ENCODE data around the gene PFKFB4. TPM values are rescaled to one million over a fixed set of nuclear protein-coding genes. Genes with fewer than 3 reads are reported as not detected.

PFKFB4 gene
- total and polyA plus RNA-seq, 2 of the 4 experiments (the other 2 are of a cell fraction) = 16.9 to 17.0 TPM

DNA sequence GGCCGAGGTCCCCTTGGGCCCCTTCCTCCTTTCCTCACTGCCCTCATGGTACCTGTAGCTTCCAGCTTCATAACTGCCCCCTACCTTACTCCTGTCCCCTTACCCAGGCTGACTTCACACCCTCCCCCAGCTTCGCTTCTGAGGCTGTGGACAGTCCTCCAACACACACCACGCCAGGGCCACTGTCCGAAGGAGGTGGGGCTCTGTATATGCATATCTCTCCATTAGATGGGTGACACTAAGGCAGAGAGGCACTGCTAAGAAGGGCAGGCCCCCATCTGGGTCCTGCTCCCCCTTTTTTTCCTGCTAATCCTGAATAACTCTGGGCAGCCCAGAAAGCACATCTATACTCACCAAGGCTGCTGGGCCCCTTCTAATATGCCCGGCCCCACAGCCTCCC is 39.6 kb upstream of the PFKFB4 start:
- H4K8ac ChIP-seq (ENCODE audit: low read depth in 2 of 2, low read length in 2 of 2) = peak overlapping the region; percentile 85 to 90
- H2AK5ac ChIP-seq (ENCODE audit: low read depth, low read length) = peak overlapping the region; percentile 100
- peak overlapping the region; percentile 99 for H3K4ac ChIP-seq (ENCODE audit: low read depth, low read length)
- peak overlapping the region; percentile 98 for H4K91ac ChIP-seq (ENCODE audit: insufficient read depth, low read depth, low read length)
- no peak overlapping the region for H3K9ac ChIP-seq (ENCODE audit: low read depth, low read length)
- peak overlapping the region; percentile 85 for H2BK120ac ChIP-seq (ENCODE audit: low read depth, low read length)
- H4K20me1 ChIP-seq (ENCODE audit: insufficient read depth, low read length) = peaks cover 17% of the 10 kb centered on the region
- DNase-seq (no peak), ATAC-seq (ENCODE audit: low read depth) (no peak)
- peak overlapping the region; percentile 97 for H2BK15ac ChIP-seq (ENCODE audit: low read depth, low read length)
- peak overlapping the region; percentile 72 for H4K5ac ChIP-seq (ENCODE audit: low read depth, low read length)
- peak overlapping the region; percentile 99 for H2BK20ac ChIP-seq (ENCODE audit: low read depth, low read length)
- ChIA-PET POLR2A (ENCODE audit: unreplicated experiment) (no interaction called here), CTCF (no interaction called here)
- peak overlapping the region; percentile 71 for H3K56ac ChIP-seq (ENCODE audit: extremely low read depth, insufficient read depth, low read length)
- peak overlapping the region; percentile 77 for H3K18ac ChIP-seq (ENCODE audit: low read depth, low read length)
- peaks cover 27 to 82% of the 10 kb centered on the region in 2 experiments for H3K79me1 ChIP-seq (ENCODE audit: low read depth in 1 of 2, low read length in 2 of 2)
- H3K27ac ChIP-seq (ENCODE audit: insufficient read depth, low read length) = peak overlapping the region; percentile 94
- no CpG with 5 or more reads among the region's 5 CpGs for WGBS, 2 experiments (ENCODE audit: extremely low coverage in 2 of 2, insufficient read length in 1 of 2)
- H3K9me1 ChIP-seq (ENCODE audit: insufficient read depth, low read length) = peaks cover 65% of the 10 kb centered on the region
- intact Hi-C loops (cut with micrococcal nuclease) = no loop called here
- H3K9me3 ChIP-seq (ENCODE audit: control insufficient read depth, insufficient read depth, low read length) = no peaks in the 10 kb centered on the region
- in situ Hi-C loops (cut with MboI; ENCODE audit: low sequenced_read_pairs) = no loop called here
- peaks cover 54% of the 10 kb centered on the region for H3K4me1 ChIP-seq (ENCODE audit: control insufficient read depth, insufficient read depth, low read length)
- dilution Hi-C loops (cut with HindIII; ENCODE audit: low sequenced_read_pairs, unreplicated experiment) = no loop called here
- no peak overlapping the region for H3K4me2 ChIP-seq (ENCODE audit: low read depth, low read length)
- peaks cover 46% of the 10 kb centered on the region for H3K36me3 ChIP-seq (ENCODE audit: control insufficient read depth, insufficient read depth, low read length)
- peak overlapping the region; percentile 97 for H2BK5ac ChIP-seq (ENCODE audit: low read depth, low read length, poor library complexity, severe bottlenecking)
- H2AK9ac ChIP-seq (replicated peaks; ENCODE audit: low read depth, low read length, poor library complexity) = peak overlapping the region; percentile 98
- no peak for TF ChIP-seq CTCF (conservative IDR thresholded peaks at IDR 0.05; ENCODE audit: low read depth, low read length)
- no peak for TF ChIP-seq MAZ (IDR thresholded peaks at IDR 0.05; ENCODE audit: borderline replicate concordance, low read depth, low read length)
- TF ChIP-seq, protein P1, sequence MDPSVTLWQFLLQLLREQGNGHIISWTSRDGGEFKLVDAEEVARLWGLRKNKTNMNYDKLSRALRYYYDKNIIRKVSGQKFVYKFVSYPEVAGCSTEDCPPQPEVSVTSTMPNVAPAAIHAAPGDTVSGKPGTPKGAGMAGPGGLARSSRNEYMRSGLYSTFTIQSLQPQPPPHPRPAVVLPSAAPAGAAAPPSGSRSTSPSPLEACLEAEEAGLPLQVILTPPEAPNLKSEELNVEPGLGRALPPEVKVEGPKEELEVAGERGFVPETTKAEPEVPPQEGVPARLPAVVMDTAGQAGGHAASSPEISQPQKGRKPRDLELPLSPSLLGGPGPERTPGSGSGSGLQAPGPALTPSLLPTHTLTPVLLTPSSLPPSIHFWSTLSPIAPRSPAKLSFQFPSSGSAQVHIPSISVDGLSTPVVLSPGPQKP (IDR thresholded peaks at IDR 0.05; ENCODE audit: borderline replicate concordance, low read depth, low read length) = no peak
- TF ChIP-seq MXI1 (IDR thresholded peaks at IDR 0.05; ENCODE audit: borderline replicate concordance, low read depth, low read length) = no peak
- no peak for TF ChIP-seq RCOR1 (IDR thresholded peaks at IDR 0.05; ENCODE audit: insufficient replicate concordance, low read length)
- TF ChIP-seq MAFK (IDR thresholded peaks at IDR 0.05; ENCODE audit: low read depth, low read length) = no peak
- TF ChIP-seq FOS (IDR thresholded peaks at IDR 0.05; ENCODE audit: low read depth, low read length) = no peak
- no peak for TF ChIP-seq BHLHE40 (IDR thresholded peaks at IDR 0.05; ENCODE audit: low read depth, low read length)
- no peak for TF ChIP-seq NFE2L2 (IDR thresholded peaks at IDR 0.05; ENCODE audit: low read depth, low read length)
- no peak for TF ChIP-seq CHD1 (IDR thresholded peaks at IDR 0.05; ENCODE audit: low read depth, low read length)
- no peak for TF ChIP-seq CEBPB (IDR thresholded peaks at IDR 0.05; ENCODE audit: low read depth, low read length)
- TF ChIP-seq, protein P2, sequence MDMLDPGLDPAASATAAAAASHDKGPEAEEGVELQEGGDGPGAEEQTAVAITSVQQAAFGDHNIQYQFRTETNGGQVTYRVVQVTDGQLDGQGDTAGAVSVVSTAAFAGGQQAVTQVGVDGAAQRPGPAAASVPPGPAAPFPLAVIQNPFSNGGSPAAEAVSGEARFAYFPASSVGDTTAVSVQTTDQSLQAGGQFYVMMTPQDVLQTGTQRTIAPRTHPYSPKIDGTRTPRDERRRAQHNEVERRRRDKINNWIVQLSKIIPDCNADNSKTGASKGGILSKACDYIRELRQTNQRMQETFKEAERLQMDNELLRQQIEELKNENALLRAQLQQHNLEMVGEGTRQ (IDR thresholded peaks at IDR 0.05; ENCODE audit: low read depth, low read length) = no peak
- no peak for TF ChIP-seq RAD21 (IDR thresholded peaks at IDR 0.05; ENCODE audit: low read length)
- no peak for TF ChIP-seq POLR2A (IDR thresholded peaks at IDR 0.05; ENCODE audit: low read depth, low read length)
- TF ChIP-seq SMC3 (IDR thresholded peaks at IDR 0.05; ENCODE audit: low read depth, low read length) = no peak
- TF ChIP-seq RFX5 (IDR thresholded peaks at IDR 0.05; ENCODE audit: low read depth, low read length) = no peak
- H3K27me3 ChIP-seq (ENCODE audit: control insufficient read depth, insufficient read depth, low read length) = no peaks in the 10 kb centered on the region
- H3K23ac ChIP-seq (ENCODE audit: low read depth, low read length) = peak overlapping the region; percentile 89
- peak overlapping the region; percentile 87 for H3K14ac ChIP-seq (replicated peaks; ENCODE audit: low read depth, low read length)
- no peak overlapping the region for H3K4me3 ChIP-seq (ENCODE audit: insufficient read depth, low read depth, low read length)
- H2AFZ ChIP-seq (replicated peaks; ENCODE audit: low read length, poor library complexity) = peak overlapping the region; percentile 87
- BruUV-seq (replicated peaks) = no TSS peak
